Measurements from ENCODE around the gene ZBTB42. TPM values are rescaled to one million over a fixed set of nuclear protein-coding genes. Genes with fewer than 3 reads are reported as not detected.

The ZBTB42 gene
- total RNA-seq, 1 experiment from 2014 or later, result 11.8 TPM

- Mint-ChIP-seq H3K27me3 (ENCODE audit: unreplicated experiment) (peaks cover 84% of the 10 kb centered on the region), H3K4me3 (ENCODE audit: low read depth, unreplicated experiment) (no peak overlapping the region), H3K27ac (ENCODE audit: unreplicated experiment) (no peak overlapping the region), H3K4me1 (ENCODE audit: low read depth, unreplicated experiment) (peaks cover 8% of the 10 kb centered on the region), H3K36me3 (ENCODE audit: insufficient read depth, unreplicated experiment) (no peaks in the 10 kb centered on the region), H3K9me3 (ENCODE audit: low read depth, unreplicated experiment) (no peaks in the 10 kb centered on the region)
- no peak for DNase-seq
- intact Hi-C loops (cut with micrococcal nuclease; ENCODE audit: unreplicated experiment), result no loop called here
- no TSS peak for BruUV-seq (replicated peaks)
- no peak for TF ChIP-seq CTCF (IDR thresholded peaks at IDR 0.05; ENCODE audit: unreplicated experiment)
- CTCF ChIA-PET, result no interaction called here
Measured at GRCh38 chr14:104845033-104845666, 44.2 kb downstream of the ZBTB42 start.

- no peak for TF ChIP-seq CTCF (IDR thresholded peaks at IDR 0.05; ENCODE audit: unreplicated experiment)
- BruUV-seq (replicated peaks), result no TSS peak
- no peak overlapping the region for H3K4me3 Mint-ChIP-seq (ENCODE audit: low read depth, unreplicated experiment)
- intact Hi-C loops (cut with micrococcal nuclease; ENCODE audit: unreplicated experiment), result no loop called here
- H3K4me1 Mint-ChIP-seq (ENCODE audit: low read depth, unreplicated experiment), result peaks cover 8% of the 10 kb centered on the region
- no peaks in the 10 kb centered on the region for H3K36me3 Mint-ChIP-seq (ENCODE audit: insufficient read depth, unreplicated experiment)
- CTCF ChIA-PET, result interaction anchor here (1.0 kb wide), 1 partner anchor 220 kb away, joined by 3 read pairs; the partner anchor contains the start of gene GPR132
- DNase-seq, result no peak
- no peak overlapping the region for H3K27ac Mint-ChIP-seq (ENCODE audit: unreplicated experiment)
- no peaks in the 10 kb centered on the region for H3K9me3 Mint-ChIP-seq (ENCODE audit: low read depth, unreplicated experiment)
- H3K27me3 Mint-ChIP-seq (ENCODE audit: unreplicated experiment), result peaks cover 78% of the 10 kb centered on the region
Measured at GRCh38 chr14:104845834-104846441, 45.0 kb downstream of the ZBTB42 start.

- no peaks in the 10 kb centered on the region for H3K4me1 Mint-ChIP-seq (ENCODE audit: low read depth, unreplicated experiment)
- CTCF ChIA-PET, result no interaction called here
- H3K4me3 Mint-ChIP-seq (ENCODE audit: low read depth, unreplicated experiment), result no peak overlapping the region
- peaks cover 41% of the 10 kb centered on the region for H3K27me3 Mint-ChIP-seq (ENCODE audit: unreplicated experiment)
- DNase-seq, result no peak
- intact Hi-C loops (cut with micrococcal nuclease; ENCODE audit: unreplicated experiment), result no loop called here
- H3K27ac Mint-ChIP-seq (ENCODE audit: unreplicated experiment), result no peak overlapping the region
- TF ChIP-seq CTCF (IDR thresholded peaks at IDR 0.05; ENCODE audit: unreplicated experiment), result no peak
- no peaks in the 10 kb centered on the region for H3K9me3 Mint-ChIP-seq (ENCODE audit: low read depth, unreplicated experiment)
- BruUV-seq (replicated peaks), result no TSS peak
- H3K36me3 Mint-ChIP-seq (ENCODE audit: insufficient read depth, unreplicated experiment), result peaks cover 10% of the 10 kb centered on the region
Measured at GRCh38 chr14:104852280-104852663, 51.4 kb downstream of the ZBTB42 start.

Other genes with a start within 250 kb of the ZBTB42 start
- gene C14orf180, start 221.3 kb upstream of the ZBTB42 start, total RNA-seq (2022), result not detected in 2 replicates
- gene TMEM179, start 196.3 kb upstream of the ZBTB42 start, total RNA-seq (2022), result not detected in 2 replicates
- gene INF2, start 111.5 kb upstream of the ZBTB42 start, total RNA-seq (2022), result 208 and 220 TPM in 2 replicates
- 8.6 and 10.0 TPM in 2 replicates for gene ADSS1, start 76.9 kb upstream of the ZBTB42 start, total RNA-seq (2022)
- gene SIVA1, start 48.0 kb upstream of the ZBTB42 start, total RNA-seq (2022), result 72.3 and 73.3 TPM in 2 replicates
- gene AKT1, start 5.4 kb upstream of the ZBTB42 start, total RNA-seq (2022), result 118 and 120 TPM in 2 replicates
- gene CEP170B, start 64.2 kb downstream of the ZBTB42 start, total RNA-seq (2022), result 60.2 and 67.6 TPM in 2 replicates
- 0.09 and 0.12 TPM in 2 replicates for gene PLD4, start 123.8 kb downstream of the ZBTB42 start, total RNA-seq (2022)
- 42.0 and 56.5 TPM in 2 replicates for gene AHNAK2, start 177.3 kb downstream of the ZBTB42 start, total RNA-seq (2022)
- gene CLBA1, start 184.7 kb downstream of the ZBTB42 start, total RNA-seq (2022), result 12.8 and 13.8 TPM in 2 replicates
- gene CDCA4, start 220.0 kb downstream of the ZBTB42 start, total RNA-seq (2022), result 28.9 and 32.4 TPM in 2 replicates

Data from Calu3 (cell line).